HFFc6 (cell line): Measurements from ENCODE around the gene N4BP3. TPM values are rescaled to one million over a fixed set of nuclear protein-coding genes. Genes with fewer than 3 reads are reported as not detected.

ENCODE experiments used
- DNase-seq: peaks from one replicate; pipeline ENCODE4 v3.0.0-alpha.2; 2018
- H3K27ac Mint-ChIP-seq: 2 replicates; pipeline ENCODE4 v1.8.0; 2020; ENCODE audit warnings: mild to moderate bottlenecking, mixed read lengths
- H3K27me3 Mint-ChIP-seq: 2 replicates; pipeline ENCODE4 v1.8.0; 2021; ENCODE audit warnings: mild to moderate bottlenecking, moderate library complexity, mixed read lengths; ENCODE audit not compliant: insufficient read depth
- H3K36me3 Mint-ChIP-seq: 2 replicates; pipeline ENCODE4 v1.8.0; 2021; ENCODE audit warnings: low read depth, mixed read lengths
- H3K4me1 Mint-ChIP-seq: 2 replicates; pipeline ENCODE4 v1.8.0; 2020; ENCODE audit warnings: low read depth, mixed read lengths
- H3K4me3 Mint-ChIP-seq: 2 replicates; pipeline ENCODE4 v1.8.0; 2020; ENCODE audit warnings: mild to moderate bottlenecking, moderate library complexity, mixed read lengths
- H3K9me3 Mint-ChIP-seq: 2 replicates; pipeline ENCODE4 v1.8.0; 2020; ENCODE audit warnings: mild to moderate bottlenecking, mixed read lengths
- CTCF ChIP-seq: fragments of 200-600 bp; sonication (generic); IDR thresholded peaks from 2 replicates; pipeline ENCODE4 v1.5.0; 2021; ENCODE audit warnings: antibody characterized with exemption, mild to moderate bottlenecking
- total RNA-seq, 6 experiments: library from RNA; stranded (reverse); fragmentation: NEBNext Ultra II Directional; extraction: Animal tissue kit (Norgen Biotek cat#: 25700); gene quantifications; 2 replicates in 1 of 6; 3 replicates in 5 of 6; pipeline ENCODE4 v1.2.3, GENCODE V29; 2021

N4BP3 gene
- total RNA-seq, 6 experiments from 2014 or later: 0.03 to 0.05 (median 0.05) TPM; not detected in 3

DNA sequence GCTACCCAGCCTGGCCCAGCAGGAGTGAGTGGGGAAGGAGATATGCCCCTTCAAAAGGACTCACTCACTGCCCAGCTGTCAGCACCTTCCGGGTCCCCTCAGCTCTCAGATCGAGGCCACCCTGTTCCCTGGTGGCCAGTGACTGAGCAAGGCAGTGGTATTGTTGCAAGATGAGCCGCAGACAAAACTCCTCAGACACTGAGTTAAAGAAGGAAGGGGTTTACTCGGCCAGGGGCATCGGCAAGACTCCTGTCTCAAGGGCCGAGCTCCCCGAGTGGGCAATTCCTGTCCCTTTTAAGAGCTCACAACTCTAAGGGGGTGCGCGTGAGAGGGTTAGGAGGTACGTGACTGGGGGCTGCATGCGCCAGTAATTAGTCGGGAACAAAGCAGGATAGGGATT, 9.7 kb upstream of the N4BP3 start:
- Mint-ChIP-seq H3K4me3 (no peak overlapping the region), H3K27me3 (peaks cover 16% of the 10 kb centered on the region), H3K9me3 (no peaks in the 10 kb centered on the region), H3K4me1 (no peaks in the 10 kb centered on the region), H3K27ac (no peak overlapping the region), H3K36me3 (no peaks in the 10 kb centered on the region)
- TF ChIP-seq CTCF: no peak
- DNase-seq: no peak

- no peaks in the 10 kb centered on the region for H3K36me3 Mint-ChIP-seq
- H3K27ac Mint-ChIP-seq: no peak overlapping the region
- no peaks in the 10 kb centered on the region for H3K4me1 Mint-ChIP-seq
- DNase-seq: no peak
- no peaks in the 10 kb centered on the region for H3K9me3 Mint-ChIP-seq
- no peak overlapping the region for H3K4me3 Mint-ChIP-seq
- TF ChIP-seq CTCF: no peak
- peaks cover 17% of the 10 kb centered on the region for H3K27me3 Mint-ChIP-seq
Measured at GRCh38 chr5:178104492-178104891, 8.8 kb upstream of the N4BP3 start.

DNA sequence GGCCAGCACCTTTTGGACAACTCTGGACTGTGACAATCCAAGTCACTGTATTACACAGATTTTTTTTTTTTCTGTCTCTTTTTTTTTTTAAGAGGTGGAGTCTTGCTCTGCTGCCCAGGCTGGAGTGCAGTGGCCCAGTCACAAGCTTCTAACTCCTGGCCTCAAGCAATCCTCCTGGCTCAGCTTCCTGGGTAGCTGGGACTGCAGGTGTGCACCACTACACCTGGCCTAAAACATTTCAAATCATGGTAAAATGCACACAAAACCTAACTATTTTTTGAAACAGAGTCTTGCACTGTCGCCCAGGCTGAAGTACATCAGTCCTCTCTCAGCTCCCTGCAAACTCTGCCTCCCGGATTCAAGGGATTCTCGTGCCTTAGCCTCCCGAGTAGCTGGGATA, 7.2 kb upstream of the N4BP3 start:
- no peaks in the 10 kb centered on the region for H3K4me1 Mint-ChIP-seq
- H3K4me3 Mint-ChIP-seq: no peak overlapping the region
- H3K9me3 Mint-ChIP-seq: no peaks in the 10 kb centered on the region
- peaks cover 21% of the 10 kb centered on the region for H3K27me3 Mint-ChIP-seq
- TF ChIP-seq CTCF: no peak
- DNase-seq: no peak
- no peak overlapping the region for H3K27ac Mint-ChIP-seq
- no peaks in the 10 kb centered on the region for H3K36me3 Mint-ChIP-seq

DNA sequence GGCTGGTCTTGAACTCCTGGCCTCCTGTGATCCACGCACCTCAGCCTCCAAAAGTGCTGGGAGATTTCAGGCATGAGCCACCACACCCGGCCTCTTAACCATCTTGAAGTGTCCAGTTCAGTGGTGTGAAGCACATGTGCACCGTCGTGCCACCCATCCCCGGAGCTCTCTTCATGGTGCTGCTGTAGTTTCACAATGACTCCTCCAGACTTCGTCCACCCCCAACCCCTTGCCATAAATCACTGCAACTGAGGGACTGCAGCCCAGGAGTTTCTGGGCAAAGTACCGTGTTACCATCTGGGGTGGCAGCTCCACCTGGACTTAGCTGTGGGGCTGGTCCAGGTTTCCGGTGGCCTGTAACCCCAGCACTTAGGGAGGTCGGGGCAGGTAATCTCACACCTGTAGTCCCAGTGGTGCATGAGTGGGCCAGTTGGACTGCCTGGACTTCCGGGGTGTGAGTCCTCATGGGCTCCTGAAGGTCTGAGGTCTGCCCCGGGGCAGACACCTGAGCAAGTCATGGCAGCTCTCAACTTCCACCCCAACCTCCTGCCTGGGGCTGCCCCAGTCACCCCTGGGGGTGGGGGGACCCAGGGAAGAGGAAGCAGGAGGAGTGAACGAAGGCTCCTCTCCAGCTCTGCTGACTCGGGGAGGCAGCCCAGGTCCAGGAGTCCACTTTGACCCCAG, 6.6 kb upstream of the N4BP3 start:
- H3K4me3 Mint-ChIP-seq: no peak overlapping the region
- H3K4me1 Mint-ChIP-seq: no peaks in the 10 kb centered on the region
- H3K36me3 Mint-ChIP-seq: no peaks in the 10 kb centered on the region
- H3K27me3 Mint-ChIP-seq: peaks cover 21% of the 10 kb centered on the region
- H3K27ac Mint-ChIP-seq: no peak overlapping the region
- DNase-seq: no peak
- TF ChIP-seq CTCF: no peak
- no peaks in the 10 kb centered on the region for H3K9me3 Mint-ChIP-seq

- H3K36me3 Mint-ChIP-seq: no peaks in the 10 kb centered on the region; the same call in 1 of the 2 replicates
- TF ChIP-seq CTCF: no peak
- H3K27ac Mint-ChIP-seq: no peak overlapping the region
- peaks cover 3% of the 10 kb centered on the region; the same call in 1 of the 2 replicates for H3K9me3 Mint-ChIP-seq
- no peak for DNase-seq
- H3K27me3 Mint-ChIP-seq: peaks cover 25% of the 10 kb centered on the region
- no peaks in the 10 kb centered on the region for H3K4me1 Mint-ChIP-seq
- no peak overlapping the region for H3K4me3 Mint-ChIP-seq
Measured at GRCh38 chr5:178107756-178108310, 5.5 kb upstream of the N4BP3 start.
